Breast epithelium (tissue), 4 donors: Measurements from ENCODE around the gene NTSR1. TPM values are rescaled to one million over a fixed set of nuclear protein-coding genes. Genes with fewer than 3 reads are reported as not detected.

Source experiments
- DNase-seq, 2 donors: peaks; one replicate each; pipeline ENCODE4 v3.0.0-alpha.2; 2019; ENCODE audit warnings: low spot score in 2 of 2
- H3K27ac ChIP-seq, 2 donors: fragments of 200-600 bp; sonication (generic) in 1 of 2; one replicate each; pipeline ENCODE4 v1.5.1; 2016 to 2019; ENCODE audit warnings: mild to moderate bottlenecking in 1 of 2
- H3K27me3 ChIP-seq, 2 donors: fragments of 200-600 bp; sonication (generic) in 1 of 2; one replicate each; pipeline versions ENCODE4 v1.5.1 to v1.6.0; 2017 to 2019; ENCODE audit warnings: control low read depth in 1 of 2, mild to moderate bottlenecking in 1 of 2
- H3K36me3 ChIP-seq: fragments of 200-600 bp; one replicate; pipeline ENCODE4 v1.5.1; 2019
- H3K4me1 ChIP-seq, 2 donors: fragments of 200-600 bp; sonication (generic); one replicate each; pipeline ENCODE4 v1.5.1; 2016 to 2019; ENCODE audit warnings: control low read depth in 1 of 2
- H3K4me3 ChIP-seq, 3 donors: fragments of 200-600 bp; sonication (generic); 1 replicate in 2 of 3; 2 replicates in 1 of 3; pipeline ENCODE4 v1.5.1; 2016 to 2019; ENCODE audit warnings: mild to moderate bottlenecking in 3 of 3, moderate library complexity in 2 of 3
- H3K9me3 ChIP-seq, 2 donors: fragments of 200-600 bp; sonication (generic) in 1 of 2; one replicate each; pipeline ENCODE4 v1.5.1; 2016 to 2019; ENCODE audit warnings: control low read depth in 1 of 2
- POLR2A ChIP-seq: fragments of 450-650 bp; IDR thresholded peaks from one replicate; pipeline ENCODE4 v1.6.1; 2016; ENCODE audit warnings: antibody characterized with exemption, mild to moderate bottlenecking, moderate library complexity
- POLR2AphosphoS5 ChIP-seq, 3 donors: sonication (generic); formaldehyde crosslinking; IDR thresholded peaks; one replicate each; pipeline ENCODE4 v1.6.1; 2017; ENCODE audit warnings: antibody characterized with exemption in 3 of 3
- intact Hi-C: fragments of 100-400 bp; cut with DNase I; formaldehyde crosslinking; loops from one replicate; pipeline ENCODE4 v1.15.1; 2023; ENCODE audit warnings: low total_unique reads
- total RNA-seq, 3 donors: library from RNA; depleted of rRNA; stranded (reverse); fragments of >200 nt; gene quantifications; one replicate each; pipeline ENCODE4 v1.1.0, GENCODE V29; 2016
- TF ChIP-seq, protein P1 (sequence below), 3 donors: fragments of 450-650 bp; IDR thresholded peaks; one replicate each; pipeline ENCODE4 v1.5.1; 2016 to 2017; ENCODE audit warnings: antibody characterized with exemption in 3 of 3, mild to moderate bottlenecking in 3 of 3, moderate library complexity in 3 of 3

Gene NTSR1
- total RNA-seq, 3 donors from 2014 or later = under 0.01 TPM; not detected in 2

DNA sequence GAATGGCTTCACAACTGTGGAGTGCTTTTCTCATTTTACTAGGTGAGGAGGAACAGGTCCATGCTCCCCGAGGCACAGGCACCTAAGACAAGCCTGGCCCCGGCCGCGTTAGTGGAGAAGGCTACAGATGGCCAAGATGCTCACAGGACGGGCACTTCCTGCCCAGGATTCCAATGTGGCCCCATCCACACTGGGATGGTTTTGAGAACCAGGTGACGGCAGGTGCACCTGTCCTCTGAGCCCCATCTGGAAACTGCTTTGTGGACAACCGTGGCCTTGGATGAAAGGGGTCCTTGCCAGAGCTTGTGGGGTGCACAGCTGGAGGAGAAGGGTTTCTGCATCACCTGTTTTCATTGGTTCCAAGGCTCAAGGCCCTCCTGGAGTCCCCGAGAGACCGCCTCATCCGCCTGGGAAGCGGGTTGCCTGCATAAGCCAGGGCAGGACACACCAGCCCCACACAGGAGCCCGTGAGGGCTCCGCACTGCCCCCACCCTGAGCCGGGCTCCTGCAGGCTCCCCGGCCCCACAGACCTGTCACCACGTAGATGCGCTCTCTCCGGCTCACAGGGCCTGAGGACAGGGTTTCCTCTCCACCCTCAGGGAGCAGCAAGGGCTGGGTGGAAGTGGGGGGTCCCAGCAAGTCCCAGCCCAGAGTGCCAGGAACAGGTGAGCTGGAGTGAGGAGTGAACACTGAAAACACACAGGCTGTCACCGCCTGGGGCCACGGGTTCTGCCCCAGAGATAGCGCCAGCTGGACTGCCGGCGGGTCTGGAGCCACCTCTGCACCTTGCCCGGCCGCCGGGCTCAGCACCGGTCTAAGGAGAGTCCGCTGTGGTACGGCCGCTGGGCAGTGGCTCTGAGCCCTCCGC is 18.3 kb downstream of the NTSR1 start:
- no peaks in the 10 kb centered on the region for H3K9me3 ChIP-seq
- no peak overlapping the region for H3K27ac ChIP-seq
- no peaks in the 10 kb centered on the region for H3K36me3 ChIP-seq
- H3K27me3 ChIP-seq = peaks cover 0 to 67% of the 10 kb centered on the region in 2 donors
- TF ChIP-seq, protein P1, sequence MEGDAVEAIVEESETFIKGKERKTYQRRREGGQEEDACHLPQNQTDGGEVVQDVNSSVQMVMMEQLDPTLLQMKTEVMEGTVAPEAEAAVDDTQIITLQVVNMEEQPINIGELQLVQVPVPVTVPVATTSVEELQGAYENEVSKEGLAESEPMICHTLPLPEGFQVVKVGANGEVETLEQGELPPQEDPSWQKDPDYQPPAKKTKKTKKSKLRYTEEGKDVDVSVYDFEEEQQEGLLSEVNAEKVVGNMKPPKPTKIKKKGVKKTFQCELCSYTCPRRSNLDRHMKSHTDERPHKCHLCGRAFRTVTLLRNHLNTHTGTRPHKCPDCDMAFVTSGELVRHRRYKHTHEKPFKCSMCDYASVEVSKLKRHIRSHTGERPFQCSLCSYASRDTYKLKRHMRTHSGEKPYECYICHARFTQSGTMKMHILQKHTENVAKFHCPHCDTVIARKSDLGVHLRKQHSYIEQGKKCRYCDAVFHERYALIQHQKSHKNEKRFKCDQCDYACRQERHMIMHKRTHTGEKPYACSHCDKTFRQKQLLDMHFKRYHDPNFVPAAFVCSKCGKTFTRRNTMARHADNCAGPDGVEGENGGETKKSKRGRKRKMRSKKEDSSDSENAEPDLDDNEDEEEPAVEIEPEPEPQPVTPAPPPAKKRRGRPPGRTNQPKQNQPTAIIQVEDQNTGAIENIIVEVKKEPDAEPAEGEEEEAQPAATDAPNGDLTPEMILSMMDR (IDR thresholded peaks at IDR 0.05) = no peak
- TF ChIP-seq POLR2AphosphoS5 (IDR thresholded peaks at IDR 0.05) (no peak), POLR2A (no peak)
- H3K4me1 ChIP-seq = no peaks in the 10 kb centered on the region
- H3K4me3 ChIP-seq = no peak overlapping the region
- intact Hi-C loops = no loop called here
- no peak for DNase-seq

GRCh38 chr20:62727584-62728027 is 19.0 kb downstream of the NTSR1 start:
- H3K36me3 ChIP-seq = no peaks in the 10 kb centered on the region
- no peak for DNase-seq
- H3K4me3 ChIP-seq = no peak overlapping the region
- H3K9me3 ChIP-seq = no peaks in the 10 kb centered on the region
- no peak overlapping the region for H3K27ac ChIP-seq
- peaks cover 0 to 68% of the 10 kb centered on the region in 2 donors for H3K27me3 ChIP-seq
- intact Hi-C loops = no loop called here
- no peaks in the 10 kb centered on the region for H3K4me1 ChIP-seq
- TF ChIP-seq POLR2A = no peak

DNA sequence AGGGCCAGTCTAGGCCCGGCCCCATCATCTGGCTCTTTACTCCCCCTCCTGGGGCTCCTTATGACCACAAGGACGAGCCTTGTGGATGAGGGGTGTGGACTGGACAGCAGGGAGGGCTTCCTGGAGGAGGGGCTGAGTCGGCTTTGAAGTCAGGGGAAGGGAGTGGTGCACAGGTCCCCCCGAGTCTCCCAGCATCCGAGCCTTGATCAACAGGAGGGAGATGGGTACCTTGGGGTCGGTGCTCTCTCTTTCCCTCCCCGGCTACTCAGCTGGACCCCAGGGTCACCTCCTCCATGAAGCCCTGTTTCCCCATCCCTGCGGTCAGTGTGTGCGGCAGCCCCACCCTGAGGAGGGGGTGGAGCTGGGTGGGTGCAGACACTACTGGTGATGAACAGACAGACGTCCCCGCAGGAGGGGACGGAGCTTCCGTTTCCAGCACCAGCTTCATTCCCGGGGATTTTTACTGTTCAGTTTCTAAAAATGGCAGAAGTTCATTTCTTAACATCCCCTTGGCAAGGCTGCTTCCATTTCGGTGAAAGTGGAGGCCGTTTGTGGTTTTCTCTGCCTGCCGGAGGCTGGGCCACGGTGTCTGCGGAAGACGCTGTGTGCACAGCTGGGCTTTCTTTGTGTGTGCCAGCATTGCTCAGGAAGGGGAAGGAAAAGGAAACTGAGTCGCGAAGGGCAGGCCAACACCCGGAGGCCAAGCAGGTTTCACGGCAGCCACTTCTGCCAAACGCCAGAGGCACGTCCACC is 19.6 kb downstream of the NTSR1 start:
- Histone ChIP-seq H3K9me3 (no peaks in the 10 kb centered on the region), H3K4me3 (no peak overlapping the region), H3K27ac (no peak overlapping the region), H3K27me3 (peaks cover 0 to 74% of the 10 kb centered on the region in 2 donors), H3K4me1 (no peaks in the 10 kb centered on the region), H3K36me3 (no peaks in the 10 kb centered on the region)
- TF ChIP-seq POLR2AphosphoS5 (IDR thresholded peaks at IDR 0.05) (no peak), POLR2A (no peak)
- TF ChIP-seq, protein P1 (IDR thresholded peaks at IDR 0.05) = no peak
- no peak for DNase-seq
- intact Hi-C loops = no loop called here

GRCh38 chr20:62728781-62729300 is 20.2 kb downstream of the NTSR1 start:
- Histone ChIP-seq H3K27ac (no peak overlapping the region), H3K9me3 (no peaks in the 10 kb centered on the region), H3K27me3 (peaks cover 0 to 74% of the 10 kb centered on the region in 2 donors), H3K4me1 (no peaks in the 10 kb centered on the region), H3K4me3 (no peak overlapping the region), H3K36me3 (no peaks in the 10 kb centered on the region)
- DNase-seq = no peak
- intact Hi-C loops = no loop called here
- TF ChIP-seq POLR2A (no peak), POLR2AphosphoS5 (IDR thresholded peaks at IDR 0.05) (no peak)
- TF ChIP-seq, protein P1 (IDR thresholded peaks at IDR 0.05) = no peak

GRCh38 chr20:62730481-62730880 is 21.8 kb downstream of the NTSR1 start:
- no peak for DNase-seq
- intact Hi-C loops = no loop called here
- H3K4me3 ChIP-seq = no peak overlapping the region
- H3K9me3 ChIP-seq = no peaks in the 10 kb centered on the region
- no peak overlapping the region for H3K27ac ChIP-seq
- no peaks in the 10 kb centered on the region for H3K4me1 ChIP-seq
- no peaks in the 10 kb centered on the region for H3K36me3 ChIP-seq
- H3K27me3 ChIP-seq = peaks cover 0 to 74% of the 10 kb centered on the region in 2 donors
- TF ChIP-seq POLR2A = no peak
- no peak for TF ChIP-seq POLR2AphosphoS5 (IDR thresholded peaks at IDR 0.05)
- TF ChIP-seq, protein P1 (IDR thresholded peaks at IDR 0.05) = no peak
